Fibroblast of lung (primary cell): ENCODE measurements around the gene AP1S1. TPM values are rescaled to one million over a fixed set of nuclear protein-coding genes. Genes with fewer than 3 reads are reported as not detected.
A peak's percentile ranks its signal among the peaks of the same experiment; 100 is the strongest.

Source experiments
- DNase-seq, 2 donors: peaks; one replicate each; pipeline versions ENCODE4 v3.0.0 to v3.0.0-alpha.2; 2010; ENCODE audit warnings: low read depth in 2 of 2
- H2AFZ ChIP-seq: 2 replicates; pipeline ENCODE4 v1.5.1; 2012; ENCODE audit warnings: low read length, control low read depth, inconsistent platforms
- H3K27ac ChIP-seq: 2 replicates; pipeline ENCODE4 v1.5.1; 2011; ENCODE audit warnings: low read length, control low read depth; ENCODE audit not compliant: insufficient read depth
- H3K27me3 ChIP-seq: 2 replicates; pipeline ENCODE4 v1.5.1; 2011; ENCODE audit warnings: mild to moderate bottlenecking, low read length; ENCODE audit not compliant: control insufficient read depth, insufficient read depth
- H3K36me3 ChIP-seq: 2 replicates; pipeline ENCODE4 v1.5.1; 2011; ENCODE audit warnings: low read length; ENCODE audit not compliant: control insufficient read depth, insufficient read depth
- H3K4me1 ChIP-seq: 2 replicates; pipeline ENCODE4 v1.5.1; 2011; ENCODE audit warnings: low read length; ENCODE audit not compliant: control insufficient read depth, insufficient read depth; ENCODE audit errors: extremely low read depth
- H3K4me2 ChIP-seq: 2 replicates; pipeline ENCODE4 v1.5.1; 2011; ENCODE audit warnings: low read length, control low read depth; ENCODE audit not compliant: insufficient read depth; ENCODE audit errors: extremely low read depth
- H3K4me3 ChIP-seq, 4 experiments: fragments of 200-600 bp in 1 of 4; sonication (generic) in 1 of 4; replicated peaks in 1 of 4; 2 replicates each; pipeline ENCODE4 v1.5.1; 2011 to 2016; ENCODE audit warnings: low read length in 4 of 4, low read depth in 3 of 4, mild to moderate bottlenecking in 3 of 4, control low read depth in 2 of 4, inconsistent platforms in 1 of 4, mixed read lengths in 1 of 4; ENCODE audit not compliant: insufficient read depth in 1 of 4; ENCODE audit errors: control extremely low read depth in 1 of 4
- H3K79me2 ChIP-seq: 2 replicates; pipeline ENCODE4 v1.5.1; 2012; ENCODE audit warnings: mild to moderate bottlenecking, low read length, inconsistent platforms; ENCODE audit not compliant: control insufficient read depth, insufficient read depth
- H3K9ac ChIP-seq: 2 replicates; pipeline ENCODE4 v1.5.1; 2011; ENCODE audit warnings: mild to moderate bottlenecking, low read length, control low read depth; ENCODE audit not compliant: insufficient read depth
- H3K9me3 ChIP-seq: 2 replicates; pipeline ENCODE4 v1.5.1; 2012; ENCODE audit warnings: low read depth, low read length; ENCODE audit not compliant: control insufficient read depth, insufficient read depth
- H4K20me1 ChIP-seq: 2 replicates; pipeline ENCODE4 v1.5.1; 2011; ENCODE audit warnings: low read length; ENCODE audit not compliant: control insufficient read depth, insufficient read depth; ENCODE audit errors: extremely low read depth
- CTCF ChIP-seq, 2 donors: IDR thresholded peaks in 1 of 2; conservative IDR thresholded peaks in 1 of 2; 1 replicate in 1 of 2; 2 replicates in 1 of 2; pipeline ENCODE4 v1.5.1; 2011 to 2012; ENCODE audit warnings: low read length in 2 of 2, control low read depth in 1 of 2, inconsistent platforms in 1 of 2, low read depth in 1 of 2, mild to moderate bottlenecking in 1 of 2
- EZH2 ChIP-seq: IDR thresholded peaks from 2 replicates; pipeline ENCODE4 v1.5.1; 2012; ENCODE audit warnings: low read length, control low read depth, mild to moderate bottlenecking; ENCODE audit errors: missing control alignments
- polyA plus RNA-seq, 2 donors: library from polyadenylated mRNA; depleted of rRNA in 1 of 2; stranded (reverse) in 1 of 2; unstranded in 1 of 2; fragments of >200 nt; gene quantifications; 2 replicates each; pipeline ENCODE4 v1.2.1, GENCODE V29; 2011 to 2012; ENCODE audit warnings: missing spikeins in 1 of 2
- total RNA-seq: library from RNA; depleted of rRNA; stranded (reverse); fragments of >200 nt; gene quantifications from 2 replicates; pipeline ENCODE4 v1.2.1, GENCODE V29; 2014

The AP1S1 gene
- total and polyA plus RNA-seq, 2 donors (not counting 1 experiment from before 2014, with no cell fraction given) = 128 to 139 TPM

DNA sequence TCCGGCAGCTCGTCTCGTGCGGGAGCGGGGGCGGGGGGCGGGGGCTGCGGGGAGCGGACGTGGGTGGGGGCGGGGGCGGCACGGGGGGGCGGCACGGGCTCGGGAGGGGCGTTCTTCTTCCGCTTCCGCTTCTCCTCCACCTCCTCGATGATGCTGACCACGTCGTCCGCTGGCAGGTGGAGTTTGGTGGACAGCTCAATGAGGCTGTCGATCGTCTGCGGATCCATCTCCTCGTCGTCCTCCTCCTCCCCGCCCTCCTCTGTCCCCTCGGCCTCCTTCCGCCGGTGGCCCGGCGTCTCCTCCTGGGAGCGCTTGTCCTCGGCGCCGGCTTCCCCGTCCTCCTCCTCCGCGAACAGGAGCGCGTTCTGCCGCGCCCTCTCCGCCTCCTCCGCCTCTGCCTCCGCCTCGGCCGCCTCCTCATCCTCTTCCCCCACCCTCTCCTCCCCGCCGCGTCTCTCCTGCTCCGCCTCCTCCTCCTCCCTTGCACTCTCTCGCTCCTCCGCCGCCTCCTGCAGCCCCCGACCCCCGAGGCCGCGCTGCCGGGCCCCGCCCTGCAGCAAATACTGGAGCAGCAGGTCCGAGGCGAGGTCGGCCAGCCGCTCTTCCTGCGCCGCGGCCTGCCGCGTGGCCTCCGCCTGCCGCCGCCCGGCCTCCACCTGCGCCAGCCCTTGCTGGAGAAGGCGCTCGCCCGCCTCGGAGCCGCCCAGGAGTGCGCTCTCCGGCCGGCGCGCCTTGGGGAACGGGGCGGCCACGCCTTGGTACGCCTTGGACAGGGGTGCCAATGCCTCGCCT is 9.2 kb downstream of the AP1S1 start:
- DNase-seq = no peak
- peaks cover 27% of the 10 kb centered on the region for H3K27me3 ChIP-seq
- no peaks in the 10 kb centered on the region for H3K79me2 ChIP-seq
- H3K36me3 ChIP-seq = peaks cover 13% of the 10 kb centered on the region
- H3K9ac ChIP-seq = no peak overlapping the region
- H3K27ac ChIP-seq = no peak overlapping the region
- H3K4me2 ChIP-seq = peak overlapping the region; percentile 85
- peaks cover 2% of the 10 kb centered on the region for H4K20me1 ChIP-seq
- no peaks in the 10 kb centered on the region for H3K9me3 ChIP-seq
- H2AFZ ChIP-seq = no peak overlapping the region
- peak overlapping the region in 3 of 4 experiments; percentile 12 to 49 (median 29) for H3K4me3 ChIP-seq
- peaks cover 11% of the 10 kb centered on the region for H3K4me1 ChIP-seq
- TF ChIP-seq CTCF (conservative IDR thresholded peaks at IDR 0.05 in 1 of 2, IDR thresholded peaks at IDR 0.05 in 1 of 2; ENCODE audit: low read depth in 1 of 2, low read length in 2 of 2) (no peak), EZH2 (peak; percentile 65)

DNA sequence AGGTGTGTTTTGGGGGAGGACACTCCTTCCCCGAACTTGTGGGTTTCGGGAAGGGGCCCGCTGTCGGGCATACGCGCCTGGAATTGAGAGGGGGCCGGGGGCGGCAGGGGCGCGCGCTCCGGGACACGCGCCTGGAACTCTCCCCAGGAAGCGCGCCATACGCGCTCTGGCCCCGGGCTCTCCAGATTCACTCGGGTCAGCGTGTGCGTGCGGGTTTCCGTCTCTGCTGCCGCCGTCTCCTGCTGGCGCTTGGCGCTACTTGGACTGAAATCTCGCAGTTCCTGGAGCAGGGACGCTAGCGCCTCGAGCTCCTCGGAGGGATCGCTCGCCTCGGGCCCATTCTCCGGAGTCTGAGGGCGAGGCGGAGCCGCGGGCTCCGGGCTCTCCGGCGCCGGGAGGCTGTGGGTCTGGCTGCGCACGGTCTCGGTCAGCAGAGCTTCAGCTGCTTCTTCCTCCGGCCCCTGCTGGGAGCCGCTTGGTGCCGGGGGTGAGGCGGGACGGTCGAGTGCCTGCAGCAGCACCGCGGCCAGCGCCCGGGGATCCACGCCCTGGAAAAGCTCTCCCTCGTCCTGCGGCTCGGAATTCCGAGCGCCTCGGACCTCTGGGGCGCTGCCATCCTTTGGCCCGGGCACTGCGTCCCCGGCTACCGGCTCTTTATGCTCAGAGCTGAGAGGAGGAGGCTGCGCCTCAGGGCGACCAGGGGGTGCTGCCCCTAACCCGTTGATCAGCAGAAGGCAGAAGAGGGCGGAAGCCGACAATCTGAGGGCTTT is 10.0 kb downstream of the AP1S1 start:
- DNase-seq = peak; percentile 61 to 73
- peaks cover 16% of the 10 kb centered on the region for H3K4me1 ChIP-seq
- H3K4me3 ChIP-seq = peak overlapping the region in 2 of 4 experiments; percentile 9 to 23
- H3K79me2 ChIP-seq = no peaks in the 10 kb centered on the region
- peak overlapping the region; percentile 85 for H3K4me2 ChIP-seq
- no peaks in the 10 kb centered on the region for H3K9me3 ChIP-seq
- H3K36me3 ChIP-seq = peaks cover 7% of the 10 kb centered on the region
- TF ChIP-seq CTCF (conservative IDR thresholded peaks at IDR 0.05 in 1 of 2, IDR thresholded peaks at IDR 0.05 in 1 of 2; ENCODE audit: low read depth in 1 of 2, low read length in 2 of 2) (no peak), EZH2 (peak; percentile 85)
- H3K27me3 ChIP-seq = peaks cover 28% of the 10 kb centered on the region
- H2AFZ ChIP-seq = no peak overlapping the region
- no peak overlapping the region for H3K27ac ChIP-seq
- peaks cover 2% of the 10 kb centered on the region for H4K20me1 ChIP-seq
- H3K9ac ChIP-seq = no peak overlapping the region
